ENCODE measurements around the gene FGD3. TPM values are rescaled to one million over a fixed set of nuclear protein-coding genes. Genes with fewer than 3 reads are reported as not detected.

FGD3 gene
- total RNA-seq, 1 donor, result not detected

DNA sequence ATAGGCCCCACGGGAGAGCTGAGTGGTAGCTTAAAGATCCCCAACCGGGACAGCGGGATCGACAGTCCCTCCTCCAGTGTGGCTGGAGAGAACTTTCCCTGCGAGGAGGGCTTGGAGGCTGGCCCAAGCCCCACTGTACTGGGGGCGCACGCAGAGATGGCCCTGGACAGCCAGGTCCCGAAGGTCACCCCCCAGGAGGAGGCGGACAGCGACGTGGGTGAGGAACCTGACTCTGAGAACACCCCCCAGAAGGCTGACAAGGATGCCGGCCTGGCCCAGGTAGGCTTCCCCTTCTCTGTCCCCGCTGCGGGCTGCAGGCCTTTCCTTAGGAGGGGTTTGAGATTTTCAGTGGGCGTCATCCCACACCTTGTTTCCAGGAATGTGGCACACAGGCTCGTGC lies 29.1 kb downstream of the FGD3 start:
- TF ChIP-seq, protein P1, sequence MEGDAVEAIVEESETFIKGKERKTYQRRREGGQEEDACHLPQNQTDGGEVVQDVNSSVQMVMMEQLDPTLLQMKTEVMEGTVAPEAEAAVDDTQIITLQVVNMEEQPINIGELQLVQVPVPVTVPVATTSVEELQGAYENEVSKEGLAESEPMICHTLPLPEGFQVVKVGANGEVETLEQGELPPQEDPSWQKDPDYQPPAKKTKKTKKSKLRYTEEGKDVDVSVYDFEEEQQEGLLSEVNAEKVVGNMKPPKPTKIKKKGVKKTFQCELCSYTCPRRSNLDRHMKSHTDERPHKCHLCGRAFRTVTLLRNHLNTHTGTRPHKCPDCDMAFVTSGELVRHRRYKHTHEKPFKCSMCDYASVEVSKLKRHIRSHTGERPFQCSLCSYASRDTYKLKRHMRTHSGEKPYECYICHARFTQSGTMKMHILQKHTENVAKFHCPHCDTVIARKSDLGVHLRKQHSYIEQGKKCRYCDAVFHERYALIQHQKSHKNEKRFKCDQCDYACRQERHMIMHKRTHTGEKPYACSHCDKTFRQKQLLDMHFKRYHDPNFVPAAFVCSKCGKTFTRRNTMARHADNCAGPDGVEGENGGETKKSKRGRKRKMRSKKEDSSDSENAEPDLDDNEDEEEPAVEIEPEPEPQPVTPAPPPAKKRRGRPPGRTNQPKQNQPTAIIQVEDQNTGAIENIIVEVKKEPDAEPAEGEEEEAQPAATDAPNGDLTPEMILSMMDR (IDR thresholded peaks at IDR 0.05; ENCODE audit: insufficient read depth, low read depth, low read length), result no peak
- no peak for DNase-seq (ENCODE audit: low read depth)
- H3K4me3 ChIP-seq (ENCODE audit: low read depth, low read length), result no peak overlapping the region

DNA sequence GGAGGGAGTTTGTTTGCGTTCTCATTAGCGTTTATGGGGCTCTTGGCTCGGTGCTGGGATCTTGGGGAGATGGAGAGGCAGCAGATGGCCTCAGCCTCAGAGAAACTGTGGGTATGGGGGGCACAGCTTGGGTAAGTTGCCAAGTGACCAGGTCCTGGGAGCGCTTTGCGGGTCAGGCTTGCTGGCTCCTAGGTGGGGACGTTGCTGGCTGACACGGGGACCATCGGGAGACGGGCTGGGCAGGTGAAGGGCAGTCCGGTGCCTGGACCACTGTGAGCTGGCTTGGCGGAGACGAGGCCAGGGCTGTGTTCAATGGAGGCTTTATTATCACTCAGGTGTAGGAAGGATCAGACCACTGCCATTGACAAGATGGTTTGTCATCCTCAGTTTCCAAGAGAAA lies 30.0 kb downstream of the FGD3 start:
- no peak for DNase-seq (ENCODE audit: low read depth)
- TF ChIP-seq, protein P1 (IDR thresholded peaks at IDR 0.05; ENCODE audit: insufficient read depth, low read depth, low read length), result no peak
- no peak overlapping the region for H3K4me3 ChIP-seq (ENCODE audit: low read depth, low read length)

DNA sequence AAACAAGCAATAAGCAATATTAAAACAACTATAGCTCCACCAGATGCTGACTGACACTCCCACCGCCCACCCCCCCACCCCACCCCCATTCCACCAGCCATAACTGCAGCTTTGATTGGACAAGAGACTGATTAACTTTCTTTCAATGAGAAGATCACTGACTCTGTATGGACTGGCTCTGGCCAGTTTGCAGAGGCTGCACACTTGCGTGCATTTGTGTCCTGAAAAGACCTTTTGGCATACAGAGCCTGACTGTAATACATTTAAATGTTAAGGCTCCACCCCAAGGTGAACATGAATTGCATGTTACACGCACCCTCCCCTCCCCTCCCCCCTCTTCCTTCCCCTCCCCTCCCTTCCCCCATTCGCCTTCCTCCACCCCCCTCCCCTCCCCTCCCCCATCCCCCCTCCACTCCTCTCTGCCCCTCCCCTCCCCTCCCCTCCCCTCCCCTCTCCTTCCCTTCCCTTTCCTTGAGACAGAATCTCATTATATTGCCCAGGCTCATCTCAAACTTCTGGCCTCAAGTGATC lies 31.1 kb downstream of the FGD3 start:
- TF ChIP-seq, protein P1 (IDR thresholded peaks at IDR 0.05; ENCODE audit: insufficient read depth, low read depth, low read length), result no peak
- DNase-seq (ENCODE audit: low read depth), result no peak

DNA sequence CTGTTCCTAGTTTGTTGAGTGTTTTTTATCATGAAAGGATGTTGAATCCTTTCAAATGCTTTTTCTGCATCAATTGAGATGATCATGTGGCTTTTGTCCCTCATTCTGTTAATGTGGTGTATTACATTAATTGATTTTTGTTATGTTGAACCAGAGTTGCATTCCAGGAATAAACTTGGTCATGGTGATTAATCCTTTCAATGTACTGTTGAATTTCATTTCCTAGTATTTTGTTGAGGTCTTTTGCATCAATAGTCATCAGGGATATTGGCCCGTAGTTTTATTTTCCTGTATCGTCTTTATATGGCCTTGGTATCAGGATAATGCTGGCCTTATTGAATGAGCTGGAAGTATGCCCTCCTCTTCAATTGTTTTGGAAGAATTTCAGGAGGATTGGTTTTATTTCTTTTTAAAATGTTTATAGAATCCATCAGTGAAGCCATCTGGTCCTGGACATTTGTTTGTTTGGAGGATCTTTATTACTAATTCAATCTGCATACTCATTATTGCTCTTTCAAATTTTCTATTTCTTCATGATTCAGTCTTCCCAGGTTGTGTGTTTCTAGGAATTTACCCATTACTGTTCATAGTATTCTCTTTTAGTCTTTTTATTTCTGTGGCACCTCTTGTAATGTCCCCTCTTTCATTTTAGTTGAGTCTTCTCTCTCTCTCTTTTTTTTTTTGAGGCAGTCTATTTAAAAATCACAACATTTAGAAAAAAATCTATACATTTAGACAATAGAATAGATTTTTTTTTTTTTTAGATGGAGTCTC lies 32.1 kb downstream of the FGD3 start:
- TF ChIP-seq, protein P1 (IDR thresholded peaks at IDR 0.05; ENCODE audit: insufficient read depth, low read depth, low read length), result no peak
- H3K4me3 ChIP-seq (ENCODE audit: low read depth, low read length), result no peak overlapping the region
- no peak for DNase-seq (ENCODE audit: low read depth)

More for the DNA sequence above, 31.1 kb downstream of the FGD3 start:
- H3K4me3 ChIP-seq (ENCODE audit: low read depth, low read length), result no peak overlapping the region

DNA sequence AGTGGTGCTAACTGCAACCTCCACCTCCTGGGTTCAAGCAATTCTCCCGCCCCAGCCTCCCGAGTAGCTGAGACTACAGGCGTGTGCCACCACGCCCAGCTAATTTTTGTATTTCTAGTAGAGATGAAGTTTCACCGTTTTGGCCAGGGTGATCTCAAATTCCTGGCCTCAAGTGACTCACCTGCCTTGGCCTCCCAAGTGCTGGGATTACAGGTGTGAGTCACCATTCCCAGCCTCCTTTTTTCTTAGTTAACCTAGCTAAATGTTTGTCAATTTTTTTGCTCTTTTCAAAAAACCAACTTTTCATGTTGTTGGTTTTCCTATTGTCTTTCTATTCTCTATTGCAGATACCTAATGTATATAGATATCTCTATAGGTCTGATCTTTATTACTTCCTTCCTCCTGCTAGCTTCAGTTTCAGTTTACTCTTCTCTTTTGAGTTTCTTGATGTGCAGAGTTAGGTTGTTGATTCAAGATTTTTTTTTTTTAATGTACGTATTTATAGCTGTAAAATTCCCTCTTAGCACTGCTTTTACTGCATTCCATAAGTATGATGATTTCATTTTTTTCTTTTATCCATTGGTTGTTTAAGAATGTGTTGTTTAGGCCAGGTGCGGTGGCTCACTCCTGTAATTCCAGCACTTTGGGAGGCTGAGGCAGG lies 32.9 kb downstream of the FGD3 start:
- TF ChIP-seq, protein P1 (IDR thresholded peaks at IDR 0.05; ENCODE audit: insufficient read depth, low read depth, low read length), result no peak
- DNase-seq (ENCODE audit: low read depth), result no peak
- no peak overlapping the region for H3K4me3 ChIP-seq (ENCODE audit: low read depth, low read length)

DNA sequence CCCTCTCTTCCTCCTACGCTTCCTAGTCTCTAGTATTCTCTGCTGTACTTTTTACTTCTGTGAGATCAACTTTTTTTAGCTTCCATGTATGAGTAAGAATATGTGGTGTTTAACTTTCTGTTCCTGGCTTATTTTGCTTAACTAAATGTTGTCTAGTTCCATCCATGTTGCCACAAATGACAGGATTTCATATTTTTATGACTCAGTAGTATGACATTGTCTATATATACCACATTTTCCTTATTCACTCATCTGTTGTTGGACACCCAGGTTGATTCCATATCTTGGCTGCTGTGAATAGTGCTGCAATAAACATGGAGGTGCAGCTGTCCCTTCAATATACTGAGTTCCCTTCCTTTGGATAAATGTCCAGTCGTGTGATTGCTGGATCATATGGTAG lies 34.8 kb downstream of the FGD3 start:
- no peak overlapping the region for H3K4me3 ChIP-seq (ENCODE audit: low read depth, low read length)
- TF ChIP-seq, protein P1 (IDR thresholded peaks at IDR 0.05; ENCODE audit: insufficient read depth, low read depth, low read length), result no peak
- no peak for DNase-seq (ENCODE audit: low read depth)

All from fibroblast of villous mesenchyme (primary cell).